C4-2B (cell line): ENCODE results near the gene TUBG1.

ENCODE experiments used
- CTCF ChIP-seq: fragments of 450-650 bp; conservative IDR thresholded peaks from 2 replicates; pipeline ENCODE4 v1.5.1; 2017; ENCODE audit warnings: mild to moderate bottlenecking
- ZFX ChIP-seq: fragments of 450-650 bp; IDR thresholded peaks from 2 replicates; pipeline ENCODE4 v1.6.1; 2017

- TF ChIP-seq CTCF (no peak), ZFX (no peak)
Measured at GRCh38 chr17:42581744-42582270, 27.7 kb upstream of the TUBG1 start.
